SU-DHL-6 (cell line): ENCODE results near the gene CD274.

ENCODE experiments used
- H2AFZ ChIP-seq: fragments of 200-600 bp; sonication (generic); 2 replicates; pipeline ENCODE4 v1.6.1; 2014; ENCODE audit warnings: low read depth, mild to moderate bottlenecking, moderate library complexity, mixed read lengths, antibody characterized with exemption, low read length; ENCODE audit not compliant: severe bottlenecking
- H3F3A ChIP-seq: fragments of 200-600 bp; shearing (Covaris generic); 2 replicates; pipeline ENCODE4 v1.6.0; 2016; ENCODE audit warnings: antibody characterized with exemption, mild to moderate bottlenecking; ENCODE audit not compliant: insufficient read depth
- H3K27ac ChIP-seq: fragments of 200-600 bp; sonication (generic); 2 replicates; pipeline ENCODE4 v1.5.1; 2016; ENCODE audit warnings: low read depth, mild to moderate bottlenecking, low read length, moderate library complexity, mixed read lengths
- H3K27me3 ChIP-seq: fragments of 200-600 bp; sonication (generic), shearing (Covaris generic); 2 replicates; pipeline ENCODE4 v1.6.0; 2014; ENCODE audit warnings: mild to moderate bottlenecking, low read length
- H3K36me3 ChIP-seq: fragments of 200-600 bp; sonication (generic); 2 replicates; pipeline ENCODE4 v1.6.1; 2014; ENCODE audit warnings: mild to moderate bottlenecking, low read length, mixed read lengths
- H3K4me2 ChIP-seq: fragments of 300-600, 200-600 bp; shearing (Covaris generic), sonication (generic); 2 replicates; pipeline ENCODE4 v1.6.0; 2014; ENCODE audit warnings: low read length, low read depth, mild to moderate bottlenecking; ENCODE audit not compliant: poor library complexity, severe bottlenecking
- H3K4me3 ChIP-seq: fragments of 200-600 bp; sonication (generic); 2 replicates; pipeline ENCODE4 v1.5.1; 2014; ENCODE audit warnings: antibody characterized with exemption, low read length, mild to moderate bottlenecking, mixed read lengths; ENCODE audit not compliant: insufficient read depth, poor library complexity, severe bottlenecking
- H3K79me2 ChIP-seq: fragments of 200-600 bp; sonication (generic); 2 replicates; pipeline ENCODE4 v1.6.1; 2014; ENCODE audit warnings: mild to moderate bottlenecking, low read length, moderate library complexity; ENCODE audit not compliant: insufficient read depth
- H3K9ac ChIP-seq: fragments of 200-600 bp; sonication (generic); 2 replicates; pipeline ENCODE4 v1.7.0; 2014; ENCODE audit warnings: mild to moderate bottlenecking, low read length
- H3K9me2 ChIP-seq: fragments of 200-600 bp; sonication (generic); replicated peaks from 2 replicates; pipeline ENCODE4 v1.6.1; 2014; ENCODE audit warnings: low read length; ENCODE audit not compliant: insufficient read depth
- H3K9me3 ChIP-seq: fragments of 200-600 bp; sonication (generic); 2 replicates; pipeline ENCODE4 v1.6.1; 2014; ENCODE audit warnings: low read length, mixed read lengths; ENCODE audit not compliant: insufficient read depth
- H4K20me1 ChIP-seq: fragments of 200-600 bp; sonication (generic); 2 replicates; pipeline ENCODE4 v1.6.1; 2014; ENCODE audit warnings: low read depth, mild to moderate bottlenecking, antibody characterized with exemption, low read length, moderate library complexity, mixed read lengths
- CTCF ChIP-seq: fragments of 200-600 bp; sonication (generic); IDR thresholded peaks from one replicate; pipeline ENCODE4 v1.5.1; 2017; ENCODE audit warnings: antibody characterized with exemption, mild to moderate bottlenecking, low read length, moderate library complexity; ENCODE audit not compliant: insufficient read depth, poor library complexity, severe bottlenecking
- EZH2phosphoT487 ChIP-seq: fragments of 200-600 bp; sonication (generic), shearing (Covaris generic); conservative IDR thresholded peaks from 2 replicates; pipeline ENCODE4 v1.6.1; 2018; ENCODE audit warnings: mild to moderate bottlenecking, antibody characterized with exemption, low read length, moderate library complexity, mixed read lengths

The CD274 gene

DNA sequence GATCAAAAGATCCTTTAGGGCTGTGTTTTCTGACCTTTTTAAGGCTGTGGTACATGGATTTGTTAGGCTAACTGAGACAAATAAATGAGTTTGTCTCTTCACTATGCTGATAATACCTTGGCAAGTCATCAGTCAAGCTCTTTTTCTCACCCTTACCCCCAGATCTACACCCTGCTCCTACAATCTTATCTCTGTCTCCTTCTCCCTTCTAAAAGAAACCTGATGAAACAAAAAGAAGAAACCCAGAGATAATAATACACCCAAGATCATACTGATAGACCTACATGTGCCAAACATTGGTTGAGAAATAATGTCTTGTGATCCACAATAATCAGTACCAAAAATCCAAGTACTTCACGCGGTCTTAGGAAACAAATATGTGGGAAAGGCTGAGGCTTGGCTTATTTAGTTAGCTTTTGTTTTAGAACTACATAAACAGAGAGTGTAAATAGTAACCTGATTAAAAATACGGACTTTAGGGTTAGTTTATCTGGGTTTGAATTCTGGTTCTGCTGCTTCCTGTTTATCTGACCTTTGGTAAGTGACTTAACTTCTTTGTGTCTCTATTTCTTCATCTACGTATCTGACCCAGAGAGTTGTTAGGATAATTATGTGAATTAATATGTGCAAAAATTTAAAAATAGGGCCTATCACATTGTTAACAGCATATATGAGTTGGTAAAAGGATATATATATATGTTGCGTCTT, 35.2 kb downstream of the CD274 start:
- no peaks in the 10 kb centered on the region for H4K20me1 ChIP-seq
- no peak overlapping the region for H3K9ac ChIP-seq
- no peak overlapping the region for H3K4me2 ChIP-seq
- no peaks in the 10 kb centered on the region for H3K9me2 ChIP-seq
- H3K27me3 ChIP-seq: no peaks in the 10 kb centered on the region
- H2AFZ ChIP-seq: no peak overlapping the region
- H3F3A ChIP-seq: no peaks in the 10 kb centered on the region
- no peaks in the 10 kb centered on the region for H3K9me3 ChIP-seq
- no peaks in the 10 kb centered on the region for H3K79me2 ChIP-seq
- H3K4me3 ChIP-seq: no peak overlapping the region
- H3K36me3 ChIP-seq: no peaks in the 10 kb centered on the region
- no peak overlapping the region for H3K27ac ChIP-seq
- TF ChIP-seq EZH2phosphoT487 (no peak), CTCF (no peak)

- no peaks in the 10 kb centered on the region for H3K36me3 ChIP-seq
- H3K4me3 ChIP-seq: no peak overlapping the region
- no peaks in the 10 kb centered on the region for H3K9me3 ChIP-seq
- H4K20me1 ChIP-seq: no peaks in the 10 kb centered on the region
- H2AFZ ChIP-seq: no peak overlapping the region
- H3K9ac ChIP-seq: no peak overlapping the region
- TF ChIP-seq CTCF (no peak), EZH2phosphoT487 (no peak)
- no peaks in the 10 kb centered on the region for H3F3A ChIP-seq
- H3K27ac ChIP-seq: no peak overlapping the region
- no peaks in the 10 kb centered on the region for H3K9me2 ChIP-seq
- no peaks in the 10 kb centered on the region for H3K27me3 ChIP-seq
- H3K4me2 ChIP-seq: no peak overlapping the region
- no peaks in the 10 kb centered on the region for H3K79me2 ChIP-seq
These were observed 36.6 kb downstream of the CD274 start for GRCh38 chr9:5486988-5487387.

DNA sequence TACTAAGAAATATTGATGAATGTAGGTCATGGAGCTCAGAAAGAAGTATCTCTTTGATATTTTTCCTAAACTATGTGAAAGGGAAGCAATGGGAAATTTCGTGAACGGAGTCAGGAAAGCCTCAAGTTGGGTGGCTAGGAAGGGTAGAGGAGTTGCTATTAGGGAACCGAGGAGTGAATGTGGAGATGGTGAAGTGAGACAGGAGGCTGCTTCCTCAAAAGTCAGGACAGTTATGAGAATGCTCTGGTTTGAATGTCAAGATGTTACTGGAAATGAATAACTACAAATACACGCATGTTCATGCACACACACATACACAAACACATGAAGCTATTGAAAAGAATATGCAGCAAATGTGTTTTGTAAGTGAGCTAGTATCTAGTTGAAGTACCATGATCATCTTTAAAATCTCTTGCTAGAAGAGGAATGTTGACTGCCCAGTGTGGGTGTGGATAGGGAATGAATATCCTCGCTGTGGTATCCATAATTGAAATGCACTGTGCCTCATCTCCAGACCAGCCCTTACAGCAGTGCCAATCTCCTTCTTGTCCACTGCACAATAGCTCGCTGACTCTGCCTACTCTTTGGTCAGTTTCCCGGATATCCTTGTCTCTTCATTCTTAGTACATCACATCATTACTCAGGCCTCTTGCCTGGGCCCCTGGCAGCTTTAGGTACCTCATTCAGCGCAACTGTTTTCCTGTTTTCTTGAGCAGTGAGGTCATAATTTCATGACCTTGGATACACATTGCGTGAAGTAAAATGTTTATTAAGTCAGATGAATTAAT, 38.1 kb downstream of the CD274 start:
- Histone ChIP-seq H2AFZ (no peak overlapping the region), H3K36me3 (no peaks in the 10 kb centered on the region), H3K27me3 (no peaks in the 10 kb centered on the region), H4K20me1 (no peaks in the 10 kb centered on the region), H3K9ac (no peak overlapping the region), H3K4me3 (no peak overlapping the region), H3K27ac (no peak overlapping the region), H3K4me2 (no peak overlapping the region), H3K79me2 (no peaks in the 10 kb centered on the region), H3F3A (no peaks in the 10 kb centered on the region), H3K9me2 (no peaks in the 10 kb centered on the region), H3K9me3 (no peaks in the 10 kb centered on the region)
- TF ChIP-seq CTCF: no peak
- no peak for TF ChIP-seq EZH2phosphoT487
